GM21423 (cell line): Measurements from ENCODE around the gene FPR2.
"Not testable (repeated sequence)": the region's sequence is repeated elsewhere in the genome, so short reads cannot be mapped to it uniquely, and the experiment has no call there.

ENCODE experiments used
- ATAC-seq: cut with Tn5 transposase; IDR thresholded peaks from one replicate; pipeline ENCODE4 v1.9.1; 2021; ENCODE audit warnings: mild to moderate bottlenecking, moderate library complexity; ENCODE audit not compliant: unreplicated experiment

The FPR2 gene

DNA sequence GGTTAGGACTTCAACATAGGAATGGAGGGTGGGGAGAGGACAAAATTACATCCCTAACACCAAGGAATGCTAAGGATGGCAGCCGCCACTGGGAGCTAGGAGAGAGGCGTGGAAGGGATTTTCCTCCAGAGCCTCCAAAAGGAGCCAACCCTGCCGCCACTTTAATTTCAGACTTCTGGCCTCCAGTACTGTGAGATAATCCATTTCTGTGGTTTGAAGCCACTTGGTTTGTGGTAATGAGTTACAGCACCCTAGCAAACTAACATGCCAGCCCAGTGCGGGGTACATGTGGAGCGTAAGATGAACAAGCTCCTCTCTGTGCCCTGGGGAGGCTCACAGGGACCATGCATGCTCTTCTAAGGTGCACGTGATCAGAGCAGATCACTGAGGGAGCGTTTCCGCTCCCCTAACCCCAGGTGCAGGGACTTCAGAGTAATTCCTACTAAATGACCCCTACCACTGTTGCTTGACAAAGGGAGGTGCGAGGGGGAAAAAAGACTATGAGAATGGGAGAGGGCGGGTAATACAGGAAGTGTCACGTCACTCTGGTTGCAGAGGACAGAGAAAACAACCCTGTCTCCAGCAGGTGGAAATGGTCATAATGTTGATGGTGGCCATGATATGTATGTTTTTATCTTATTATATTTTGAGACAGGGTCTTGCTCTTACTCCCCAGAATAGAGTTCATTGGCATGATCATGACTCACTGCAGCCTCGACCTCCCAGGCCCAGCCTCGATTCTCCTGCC lies 21.3 kb upstream of the FPR2 start:
- ATAC-seq: no peak

GRCh38 chr19:51740356-51740755 lies 20.6 kb upstream of the FPR2 start:
- no peak for ATAC-seq

DNA sequence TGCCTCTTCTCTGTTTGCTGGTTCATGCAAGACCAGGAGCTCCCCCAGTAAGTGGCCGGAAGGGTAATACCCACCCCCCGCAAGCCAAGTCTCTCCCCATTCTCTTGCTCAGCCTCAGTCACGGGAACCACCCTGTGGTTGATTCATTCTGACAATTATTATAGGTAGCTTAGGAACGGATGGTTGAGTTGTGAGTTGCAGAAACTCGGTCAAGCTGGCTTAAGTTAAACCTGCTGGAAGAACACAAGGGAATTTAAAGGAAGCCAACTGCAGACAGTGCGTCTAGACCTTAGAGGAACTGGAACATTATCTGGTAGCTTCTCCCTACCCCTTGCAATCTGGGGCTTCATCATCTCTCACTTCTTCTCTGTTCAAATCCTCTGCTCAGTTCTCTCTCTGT lies 18.2 kb upstream of the FPR2 start:
- no peak for ATAC-seq

GRCh38 chr19:51743405-51743804 lies 17.6 kb upstream of the FPR2 start:
- ATAC-seq: no peak

- no peak for ATAC-seq
Measured at GRCh38 chr19:51746731-51747130, 14.2 kb upstream of the FPR2 start.

- no peak for ATAC-seq
Measured at GRCh38 chr19:51749979-51750378, 11.0 kb upstream of the FPR2 start.

DNA sequence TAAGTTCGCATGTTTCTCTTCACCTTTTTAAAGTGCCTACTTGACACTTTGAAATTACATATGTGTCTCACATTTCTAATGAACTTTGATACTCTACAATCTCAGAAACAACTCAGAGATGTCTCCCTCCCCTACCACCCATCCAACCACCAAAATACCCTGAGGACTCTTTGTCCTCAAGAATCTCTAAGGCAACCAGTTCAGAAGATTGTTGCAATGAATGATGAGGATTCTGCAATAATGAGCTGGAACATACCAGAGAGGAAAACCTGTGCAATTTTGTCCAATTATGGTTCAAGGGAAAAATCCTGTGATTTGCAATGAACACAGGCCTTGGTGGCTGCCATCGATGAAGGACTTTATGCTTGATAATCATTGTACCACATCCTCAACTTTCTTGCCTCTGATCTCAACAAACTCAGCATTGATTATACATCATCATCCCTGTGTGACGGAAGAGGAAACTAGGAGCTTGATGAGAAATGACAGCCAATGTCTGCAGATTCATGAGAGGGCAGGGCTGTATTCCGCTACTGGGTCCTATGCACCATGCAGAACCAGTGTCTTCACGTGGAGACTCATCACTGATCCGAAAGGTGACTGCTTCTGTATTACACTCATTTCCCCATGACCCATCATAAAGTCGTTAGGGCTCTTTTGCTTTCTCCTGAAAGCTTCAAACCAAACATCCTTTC lies 10.4 kb upstream of the FPR2 start:
- no peak for ATAC-seq

- no peak for ATAC-seq
Measured at GRCh38 chr19:51751655-51752054, 9.3 kb upstream of the FPR2 start, which contains the start of gene FPR1. FPR1 (minus strand) TSS chr19:51751878; CDS start chr19:51746994, 4,884 bp downstream.

- no peak for ATAC-seq
Measured at GRCh38 chr19:51754109-51754508, 6.9 kb upstream of the FPR2 start.

GRCh38 chr19:51754770-51755169 lies 6.2 kb upstream of the FPR2 start:
- no peak for ATAC-seq

- ATAC-seq: no peak
Measured at GRCh38 chr19:51755571-51755970, 5.4 kb upstream of the FPR2 start.

DNA sequence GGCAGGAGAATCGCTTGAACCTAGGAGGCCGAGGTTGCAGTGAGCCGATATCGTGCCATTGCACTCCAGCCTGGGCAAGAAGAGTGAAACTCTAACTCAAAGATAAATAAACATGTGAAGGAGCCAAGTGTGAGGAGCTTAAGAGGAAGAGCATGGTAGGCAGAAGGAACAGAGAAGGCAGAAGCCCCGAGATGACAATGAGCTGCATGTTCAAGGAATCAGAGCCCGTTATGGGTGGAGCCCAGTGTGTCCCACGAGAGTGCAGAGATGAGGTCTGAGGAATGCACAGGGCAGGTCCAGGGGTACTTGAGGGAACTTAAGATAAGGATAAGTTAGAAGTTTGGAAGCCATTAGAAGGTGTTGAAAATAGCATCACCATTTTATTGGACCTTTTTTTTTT lies 716 bp downstream of the FPR2 start:
- no peak for ATAC-seq

GRCh38 chr19:51765086-51765485 lies 4.1 kb downstream of the FPR2 start:
- ATAC-seq: no peak

DNA sequence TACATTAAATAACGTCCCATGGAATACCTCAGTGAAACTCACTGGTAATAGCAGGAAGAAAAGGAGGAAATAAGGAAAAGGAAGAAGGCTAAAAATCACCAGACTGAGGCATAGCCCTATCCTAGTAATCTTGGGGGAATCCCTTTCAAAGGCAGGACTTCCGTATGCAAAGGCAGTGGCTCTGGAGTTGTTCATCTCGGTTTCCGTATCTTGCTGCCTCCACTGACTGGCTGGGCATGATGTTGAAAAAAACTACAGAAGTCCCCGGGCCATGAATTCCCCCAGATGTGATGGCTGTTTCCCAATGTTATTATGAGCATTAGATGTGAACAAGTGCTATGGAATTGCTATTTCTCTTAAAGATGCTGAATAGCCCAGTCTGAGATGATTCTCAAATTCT lies 5.5 kb downstream of the FPR2 start:
- no peak for ATAC-seq

GRCh38 chr19:51771376-51772130 lies 10.6 kb downstream of the FPR2 start:
- no peak for ATAC-seq

DNA sequence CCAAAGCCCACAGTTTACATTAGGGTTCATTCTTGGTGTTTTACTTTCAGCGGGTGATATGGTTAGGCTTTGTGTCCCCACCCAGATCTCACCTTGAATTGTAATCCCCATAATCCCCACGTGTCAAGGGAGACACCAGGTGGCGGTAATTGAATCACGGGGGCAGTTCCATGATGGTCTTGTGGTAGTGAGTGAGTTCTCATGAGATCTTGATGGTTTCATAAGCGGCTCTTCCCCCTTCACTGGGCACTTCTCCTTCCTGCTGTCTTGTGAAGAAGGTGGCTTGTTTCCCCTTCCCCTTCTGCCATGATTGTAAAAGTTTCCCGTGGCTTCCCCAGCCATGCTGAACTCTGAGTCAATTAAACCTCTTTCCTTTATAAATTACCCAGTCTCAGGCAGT lies 12.0 kb downstream of the FPR2 start:
- no peak for ATAC-seq

DNA sequence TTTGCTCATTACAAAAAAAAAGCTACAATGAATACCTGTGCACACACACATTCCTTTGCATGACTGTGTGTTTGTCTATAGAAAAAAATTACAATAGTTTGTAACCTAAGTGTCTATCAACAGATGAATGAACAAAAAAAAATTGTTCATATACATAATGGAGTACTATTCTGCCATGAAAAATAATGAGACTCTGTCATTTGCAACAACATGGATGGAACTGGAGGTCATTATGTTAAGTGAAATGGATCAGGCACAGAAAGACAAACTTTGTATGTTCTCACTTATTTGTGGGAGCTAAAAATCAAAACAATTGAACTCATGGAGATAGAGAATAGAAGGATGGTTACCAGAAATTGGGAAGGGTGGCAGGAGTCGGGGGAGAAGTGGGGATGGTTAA lies 15.6 kb downstream of the FPR2 start:
- not testable (repeated sequence) for ATAC-seq

GRCh38 chr19:51777570-51778462 lies 16.8 kb downstream of the FPR2 start:
- no peak for ATAC-seq

GRCh38 chr19:51779181-51779580 lies 18.2 kb downstream of the FPR2 start:
- no peak for ATAC-seq

DNA sequence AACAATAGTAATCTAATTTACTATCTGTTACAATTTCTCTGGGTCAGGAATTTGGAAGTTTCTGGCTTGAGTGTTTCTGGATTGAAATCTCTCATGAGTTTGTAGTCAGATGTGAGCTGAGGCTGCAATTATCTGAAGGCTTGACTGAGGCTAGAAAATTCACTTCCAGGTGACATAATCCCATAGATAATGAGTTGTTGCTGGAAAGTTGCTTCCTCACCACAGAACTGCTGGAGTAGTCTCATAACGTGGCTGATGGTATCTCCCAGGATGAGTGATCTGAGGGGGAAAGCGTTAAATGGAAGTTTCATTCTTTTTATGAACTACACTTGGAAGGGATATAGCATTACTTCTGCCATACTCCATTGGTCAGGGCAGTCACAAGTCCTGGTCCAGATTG lies 18.7 kb downstream of the FPR2 start:
- no peak for ATAC-seq

DNA sequence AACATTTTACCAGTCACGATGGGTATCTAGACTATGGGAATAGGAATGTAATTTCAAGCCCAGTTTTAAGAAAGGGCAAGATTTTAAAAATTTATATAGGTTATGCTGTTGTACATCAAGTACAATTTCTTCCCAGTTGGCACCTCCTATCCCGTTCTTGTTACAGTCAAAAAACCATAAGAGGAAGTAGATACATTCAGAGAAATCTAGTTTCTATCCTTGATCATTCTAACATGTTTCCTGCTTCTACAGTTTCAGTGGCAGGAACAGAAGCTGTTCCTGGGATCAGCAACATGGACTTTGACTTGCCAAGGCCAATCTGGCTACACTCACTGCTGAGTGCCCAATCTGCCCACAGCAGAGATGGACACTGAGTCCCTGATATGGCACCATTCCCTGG lies 19.3 kb downstream of the FPR2 start:
- no peak for ATAC-seq
